Stimulated activated CD4-positive, alpha-beta T cell treated with anti-CD3 and anti-CD28 coated beads, Interleukin-1b, Interleukin-23, amount 100 ng/mL, for 4 hours (primary cell): ENCODE data around the gene KRTAP5-6.

Experiments used
- DNase-seq, 2 donors: peaks; one replicate each; pipeline ENCODE4 v3.0.0-alpha.2; 2020; ENCODE audit warnings: low read depth in 2 of 2

Gene KRTAP5-6

DNA sequence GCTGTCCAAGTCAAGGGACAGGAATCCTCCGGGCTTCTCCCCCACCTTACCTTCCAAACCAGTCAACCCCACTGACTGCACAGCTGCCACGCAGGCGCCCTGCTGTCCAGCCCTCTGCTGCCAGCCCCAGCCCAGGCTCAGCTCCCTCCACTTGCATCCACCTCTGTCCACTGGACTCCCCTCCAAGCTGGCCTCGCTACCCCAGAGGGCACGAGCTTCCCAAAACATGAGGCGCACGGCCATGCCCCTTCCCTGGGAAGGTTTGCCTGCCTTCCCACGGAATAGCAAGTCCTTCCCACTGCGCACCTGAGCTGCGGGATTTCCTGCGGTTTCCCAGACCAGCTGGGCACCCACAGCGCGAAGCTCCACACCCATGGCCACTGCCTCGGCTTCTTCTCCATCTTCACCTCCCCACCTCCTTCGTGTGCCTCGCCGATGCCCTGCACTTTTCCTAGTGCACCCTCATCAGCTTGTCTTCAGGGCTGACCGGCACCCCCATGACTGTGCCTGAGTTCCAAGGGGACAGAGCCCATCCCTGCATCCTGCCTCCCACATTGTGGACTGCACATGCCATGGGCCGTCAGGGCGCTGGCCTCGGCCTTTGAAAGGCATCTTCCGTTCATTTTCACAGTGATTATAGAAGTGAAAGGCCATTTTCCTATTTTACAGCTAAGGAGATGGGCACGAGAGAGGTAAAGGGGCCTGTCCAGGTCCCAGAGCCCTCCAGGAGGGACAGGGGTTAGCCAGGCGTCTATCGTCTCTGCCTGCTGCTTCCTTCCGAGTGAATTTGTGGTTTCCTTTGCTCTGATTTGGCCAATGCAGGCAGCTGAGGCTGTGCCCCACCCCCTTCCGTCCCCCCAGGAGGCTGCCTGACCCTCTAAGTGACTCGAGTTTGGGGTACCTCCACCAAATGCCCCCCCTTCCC, 37.0 kb downstream of the KRTAP5-6 start:
- DNase-seq = no peak

DNA sequence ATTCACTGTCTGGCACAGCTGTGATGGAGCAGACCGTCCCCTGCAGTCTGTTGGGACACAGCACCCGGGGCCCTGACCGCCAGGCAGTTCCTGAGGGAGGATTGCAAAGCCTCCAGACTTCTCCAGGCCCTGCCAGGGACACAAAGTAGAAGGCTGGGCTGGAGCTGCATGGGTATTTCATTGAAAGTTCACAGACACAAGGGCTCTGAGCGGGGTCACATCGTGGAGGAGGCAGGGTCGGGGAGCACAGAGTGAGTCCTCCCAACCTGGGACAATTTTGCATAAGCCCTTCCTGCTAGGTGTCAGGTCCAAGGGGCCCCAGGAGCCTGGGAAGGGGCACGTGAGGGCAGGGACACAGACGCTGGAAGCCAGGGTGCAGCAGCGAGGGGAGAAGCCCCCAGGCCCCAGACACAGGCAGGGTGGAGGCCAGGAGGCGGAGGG, 37.7 kb downstream of the KRTAP5-6 start:
- DNase-seq = no peak

DNA sequence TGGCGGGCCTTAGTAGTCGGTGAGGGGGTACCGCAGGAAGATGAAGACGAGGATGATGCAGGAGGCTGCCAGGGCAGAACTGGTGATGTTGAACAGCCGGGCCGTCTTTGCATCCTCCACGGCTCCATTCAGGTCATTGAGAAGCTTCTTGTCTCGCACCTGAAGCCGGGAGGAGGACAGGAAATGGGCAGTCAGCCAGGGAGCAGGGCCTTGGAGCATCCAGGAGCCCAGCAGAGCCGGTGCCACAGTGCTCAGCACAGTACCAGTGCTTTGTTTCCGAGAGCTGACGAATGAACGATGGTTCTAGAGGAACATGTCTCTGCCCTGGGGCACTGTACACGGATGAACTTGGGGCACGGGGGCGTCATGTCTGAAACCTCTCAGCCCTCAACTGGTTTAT, 38.3 kb downstream of the KRTAP5-6 start:
- no peak for DNase-seq

DNA sequence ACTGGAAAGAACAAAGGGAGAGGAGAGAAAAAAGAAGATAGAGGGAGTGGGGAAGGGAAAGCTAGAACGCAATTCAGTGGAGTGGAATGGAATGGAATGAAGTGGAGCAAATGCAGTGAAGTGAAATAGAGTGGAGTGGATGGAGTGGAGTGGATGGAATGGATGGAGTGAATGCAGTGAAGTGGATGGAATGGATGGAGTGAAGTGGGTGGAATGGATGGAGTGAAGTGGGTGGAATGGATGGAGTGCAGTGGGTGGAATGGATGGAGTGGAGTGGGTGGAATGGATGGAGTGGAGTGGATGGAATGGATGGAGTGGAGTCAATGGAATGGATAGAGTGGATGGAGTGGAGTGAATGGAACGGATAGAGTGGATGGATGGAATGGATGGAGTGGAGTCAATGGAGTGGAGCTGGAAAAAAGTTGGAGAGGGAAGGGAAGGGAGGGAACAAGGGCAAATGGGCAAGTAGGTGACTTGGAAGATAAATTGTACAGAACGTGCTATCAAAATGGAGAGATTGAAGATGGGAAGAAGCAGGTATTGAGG, 39.5 kb downstream of the KRTAP5-6 start:
- no peak for DNase-seq

DNA sequence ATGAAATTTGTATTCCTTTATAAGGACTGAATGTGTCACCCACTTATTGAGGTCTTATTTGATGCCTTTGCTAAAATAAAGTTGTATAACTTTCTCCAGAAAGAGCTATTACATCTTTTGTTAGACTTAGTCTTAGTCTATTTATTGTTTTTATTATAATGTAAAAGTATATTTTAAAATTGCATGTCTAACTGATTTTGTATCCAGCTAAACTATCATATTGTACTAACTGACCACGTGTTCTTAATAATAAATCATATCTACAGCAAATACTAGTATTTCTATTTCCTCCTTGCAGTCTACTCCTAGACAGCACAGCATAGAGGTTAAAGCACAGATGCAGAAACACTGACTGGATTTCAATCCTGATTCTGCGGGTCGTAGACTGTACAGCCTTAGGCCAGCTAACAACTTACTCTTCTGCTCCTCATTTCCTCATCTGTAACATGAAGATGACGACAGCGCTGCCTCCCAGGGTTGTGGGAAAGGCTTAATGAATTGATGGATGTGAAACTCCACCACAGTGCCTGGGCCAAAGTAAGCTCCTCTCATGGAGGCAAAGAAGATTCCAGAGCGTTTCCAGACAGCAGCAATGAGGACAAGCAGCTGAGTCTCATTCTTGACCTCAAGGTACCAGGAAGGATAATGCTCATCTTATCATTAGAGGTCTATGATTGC, 40.2 kb downstream of the KRTAP5-6 start:
- DNase-seq = no peak

DNA sequence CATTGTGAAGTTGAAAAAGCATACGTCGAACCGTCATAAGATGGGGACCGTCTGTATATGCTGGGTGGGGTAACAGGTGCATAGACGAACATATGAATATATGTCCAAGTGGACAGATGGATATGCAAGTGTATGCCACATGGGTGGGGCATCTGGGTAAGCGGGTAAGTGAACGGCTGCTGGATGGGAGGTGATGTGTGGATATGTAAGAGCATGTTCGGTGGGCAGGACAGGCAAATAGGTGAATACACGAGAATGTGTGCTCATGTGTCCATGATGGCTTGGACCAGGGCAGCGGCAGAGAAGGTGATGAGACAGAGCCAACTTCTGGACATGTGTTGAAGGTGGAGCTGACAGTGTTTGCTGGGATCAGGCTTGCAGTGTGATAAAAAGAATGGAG, 41.4 kb downstream of the KRTAP5-6 start:
- DNase-seq = no peak

DNA sequence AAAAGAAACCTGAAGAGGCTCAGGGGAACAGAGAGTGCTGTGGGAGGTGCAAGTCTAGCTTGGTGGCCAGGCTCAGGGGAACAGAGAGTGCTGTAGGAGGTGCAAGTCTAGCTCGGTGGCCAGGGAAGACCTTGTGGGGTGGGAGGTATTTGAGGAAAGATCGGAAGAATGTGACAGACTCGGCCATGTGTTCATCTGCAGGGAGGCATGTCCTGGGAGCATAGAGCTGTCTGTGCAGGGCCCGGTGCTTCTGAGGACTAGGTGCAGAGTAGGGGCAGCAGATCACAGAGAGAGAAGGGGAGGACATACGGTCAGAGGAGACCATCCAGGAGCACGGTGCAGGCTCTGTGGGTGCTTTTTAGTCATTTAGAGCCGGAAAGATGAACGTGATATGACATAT, 42.6 kb downstream of the KRTAP5-6 start:
- DNase-seq = no peak

DNA sequence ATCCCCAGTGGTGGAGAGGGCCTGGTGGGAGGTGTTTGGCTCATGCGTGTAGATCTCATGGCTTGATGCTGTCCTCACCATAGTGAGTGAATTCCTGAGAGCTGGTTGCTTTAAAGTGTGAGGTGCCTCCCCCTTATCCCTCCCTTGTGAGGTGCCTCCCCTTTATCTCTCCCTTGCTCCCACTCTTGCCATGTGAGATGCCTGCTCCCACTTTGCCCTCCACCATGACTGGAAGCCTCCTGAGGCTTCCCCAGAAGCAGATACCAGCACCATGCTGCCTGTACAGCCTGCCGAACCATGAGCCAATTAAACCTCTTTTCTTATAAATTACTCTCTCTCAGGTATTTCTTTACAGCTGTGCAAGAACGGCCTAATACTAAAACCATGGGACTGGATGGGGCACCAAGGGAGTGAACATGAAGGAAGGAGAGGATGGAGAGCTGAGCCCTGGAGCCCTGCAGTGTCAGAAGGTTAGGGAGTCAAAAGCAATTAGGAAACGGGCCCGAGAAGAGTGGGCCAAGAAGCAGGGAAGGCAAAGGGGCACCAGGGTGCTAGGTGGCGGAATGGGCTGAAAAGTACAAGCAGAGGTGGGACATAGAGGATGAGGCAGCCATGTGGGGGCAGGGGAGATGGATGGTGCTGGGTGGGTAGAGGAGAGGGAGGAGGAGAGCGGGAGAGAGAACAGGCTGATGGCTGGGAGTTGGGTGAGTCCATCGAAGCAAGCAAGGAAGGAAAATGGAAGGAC, 44.0 kb downstream of the KRTAP5-6 start:
- no peak for DNase-seq

DNA sequence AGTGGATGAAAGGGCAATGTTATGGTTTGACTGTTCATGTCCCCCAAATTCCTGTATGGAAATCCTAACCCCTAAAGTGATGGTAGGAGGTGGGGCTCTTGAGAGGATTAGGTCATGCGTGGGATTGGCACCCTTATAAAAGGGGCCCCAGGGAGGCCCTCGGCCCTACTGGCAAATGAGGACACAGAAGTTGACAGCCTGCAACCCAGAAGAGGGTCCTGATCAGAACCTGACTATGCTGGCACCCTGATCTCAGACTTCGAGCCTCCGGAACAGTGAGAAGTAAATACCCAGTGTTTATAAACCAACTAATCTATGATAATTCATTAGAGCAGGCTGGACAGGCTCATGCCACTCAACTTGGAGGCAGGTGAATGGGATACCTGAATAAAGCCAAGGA, 44.7 kb downstream of the KRTAP5-6 start:
- no peak for DNase-seq

DNA sequence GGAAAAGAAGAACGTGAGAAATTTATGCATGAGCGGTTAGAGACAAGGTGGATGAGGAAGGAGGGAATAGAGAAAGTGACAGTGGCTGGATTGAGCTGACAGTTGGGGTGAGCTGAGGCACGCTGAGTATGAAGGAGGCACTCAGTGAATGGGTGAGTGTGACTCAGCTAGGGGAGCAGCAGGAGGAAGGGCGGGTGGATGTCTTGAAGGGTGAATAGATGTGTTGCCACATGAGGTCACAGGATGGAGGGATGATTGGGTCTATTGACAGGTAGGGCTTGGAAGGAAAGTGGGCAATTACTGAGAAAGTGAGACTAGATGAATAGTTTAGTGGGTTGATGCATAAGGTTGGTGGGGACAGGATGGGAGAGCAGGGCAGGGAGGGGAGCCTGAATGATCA, 45.4 kb downstream of the KRTAP5-6 start:
- DNase-seq = no peak

DNA sequence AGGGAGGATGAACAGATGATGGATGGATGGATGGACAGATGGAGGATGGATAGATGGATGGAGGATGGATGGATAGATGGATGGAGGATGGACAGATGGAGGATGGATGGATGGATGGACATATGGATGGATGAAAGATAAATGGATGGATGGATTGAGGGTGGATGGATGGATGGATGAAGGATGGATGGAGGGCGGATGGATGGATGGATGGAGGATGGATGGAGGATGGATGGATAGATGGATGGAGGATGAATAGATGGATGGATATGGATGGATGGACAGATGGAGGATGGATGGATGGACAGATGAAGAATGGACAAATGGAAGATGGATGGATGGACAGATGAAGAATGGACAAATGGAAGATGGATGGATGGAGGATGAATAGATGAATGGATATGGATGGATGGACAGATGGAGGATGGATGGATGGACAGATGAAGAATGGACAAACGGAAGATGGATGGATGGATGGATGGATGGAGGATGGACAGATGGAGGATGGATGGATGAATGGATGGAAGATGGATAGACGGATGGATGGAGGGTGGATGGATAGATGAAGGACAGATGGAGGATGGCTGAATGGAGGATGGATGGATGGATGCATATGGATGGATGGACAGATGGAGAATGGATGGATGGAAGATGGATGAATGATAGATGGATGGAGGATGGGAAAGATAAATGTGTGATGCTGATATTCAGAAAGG, 46.0 kb downstream of the KRTAP5-6 start:
- DNase-seq = no peak

DNA sequence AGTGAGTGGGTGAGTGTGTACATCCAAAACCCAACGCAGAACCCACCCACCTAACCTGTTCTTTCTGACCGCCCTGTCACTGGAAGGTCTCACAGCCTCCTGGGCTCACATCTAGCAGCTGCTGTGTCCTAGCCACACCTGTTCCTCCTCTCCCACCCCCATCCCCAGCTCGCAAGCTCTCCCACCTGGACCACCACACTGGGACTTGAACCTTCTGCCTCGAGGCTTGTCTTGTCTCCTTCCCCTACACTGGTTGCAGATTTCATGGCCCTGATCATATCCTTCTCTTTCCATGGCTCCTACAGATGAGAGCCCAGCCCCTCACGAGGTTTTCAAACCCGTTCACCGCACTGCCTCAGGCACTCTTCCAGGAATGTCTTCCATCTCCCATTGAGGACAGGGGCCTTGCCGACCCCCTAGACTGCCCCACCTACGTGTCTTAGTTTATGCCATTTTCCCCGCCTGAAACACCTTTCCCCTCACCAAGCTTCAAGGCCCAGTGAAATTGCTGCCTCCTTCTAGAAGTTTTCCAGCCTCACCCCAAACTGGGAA, 46.7 kb downstream of the KRTAP5-6 start:
- DNase-seq = no peak

DNA sequence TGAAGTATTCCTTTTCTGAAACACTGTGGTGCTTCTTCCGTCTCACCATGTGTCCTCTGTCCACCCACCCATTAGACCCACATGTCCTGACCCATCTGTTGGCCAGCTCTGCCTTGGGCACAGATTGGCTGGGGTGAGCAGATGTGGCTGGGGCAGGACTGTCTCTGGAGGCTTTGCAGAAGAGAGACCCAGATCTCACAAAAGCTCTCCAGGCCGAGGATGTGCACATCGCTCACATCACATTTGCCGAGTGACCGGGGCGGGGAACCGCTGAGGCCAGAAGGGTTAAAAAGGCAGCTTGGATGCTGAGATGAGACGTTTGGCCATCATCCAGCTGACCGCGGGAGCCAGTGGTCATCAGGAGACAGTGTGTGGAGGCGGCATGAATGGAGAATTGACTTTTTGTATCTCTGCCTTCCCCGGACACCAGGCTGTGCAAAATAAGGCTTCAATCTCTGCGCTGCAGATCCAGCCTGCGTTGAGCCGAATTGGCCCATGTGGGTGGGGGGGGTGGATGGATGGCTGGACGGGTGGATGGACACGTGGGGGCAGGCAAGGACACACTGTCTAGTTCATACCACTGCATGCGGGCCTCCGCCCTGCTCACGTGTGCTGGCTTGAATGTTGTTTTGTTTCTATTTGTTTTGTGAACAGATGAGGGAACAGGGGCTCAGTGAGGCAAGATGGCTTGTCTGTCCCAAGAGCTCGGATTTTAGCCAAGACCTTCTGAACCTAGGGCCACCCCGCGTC, 47.3 kb downstream of the KRTAP5-6 start:
- no peak for DNase-seq

DNA sequence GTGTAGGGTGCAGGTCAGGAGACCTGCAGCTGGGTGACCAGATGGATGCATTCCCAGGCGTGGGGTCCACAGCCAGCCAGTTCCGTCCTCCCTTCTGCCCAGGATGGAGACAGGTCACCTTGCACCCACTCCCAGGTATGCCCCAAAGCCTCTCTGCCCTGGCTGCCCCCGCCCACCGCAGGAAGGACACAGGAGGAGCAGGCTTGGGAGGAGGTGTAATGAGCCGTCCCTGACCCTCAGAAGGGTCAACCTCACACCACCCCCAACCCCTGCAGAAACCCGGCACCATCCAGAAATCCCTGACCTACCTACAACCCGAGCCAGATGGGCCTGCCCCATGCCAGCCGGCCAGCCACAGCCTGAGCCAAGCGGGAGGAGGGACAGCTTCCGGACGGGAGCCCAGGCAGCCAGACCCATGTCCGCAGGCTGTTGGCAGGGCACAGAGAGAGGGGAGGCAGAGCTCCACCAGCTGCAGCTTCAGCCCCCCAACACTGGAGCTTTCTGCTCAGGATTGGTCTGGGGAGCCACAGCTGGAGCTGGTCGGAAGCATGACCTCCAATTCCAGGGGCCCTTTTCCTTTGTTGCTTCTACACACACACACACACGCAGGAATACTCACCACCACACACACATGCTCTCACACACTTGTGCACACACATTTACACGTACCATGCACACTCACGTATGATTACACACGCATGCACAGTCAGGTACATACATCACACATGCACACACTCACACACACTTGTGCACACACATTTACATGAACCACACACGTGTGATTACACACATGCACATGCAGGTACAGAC, 48.1 kb downstream of the KRTAP5-6 start:
- no peak for DNase-seq

DNA sequence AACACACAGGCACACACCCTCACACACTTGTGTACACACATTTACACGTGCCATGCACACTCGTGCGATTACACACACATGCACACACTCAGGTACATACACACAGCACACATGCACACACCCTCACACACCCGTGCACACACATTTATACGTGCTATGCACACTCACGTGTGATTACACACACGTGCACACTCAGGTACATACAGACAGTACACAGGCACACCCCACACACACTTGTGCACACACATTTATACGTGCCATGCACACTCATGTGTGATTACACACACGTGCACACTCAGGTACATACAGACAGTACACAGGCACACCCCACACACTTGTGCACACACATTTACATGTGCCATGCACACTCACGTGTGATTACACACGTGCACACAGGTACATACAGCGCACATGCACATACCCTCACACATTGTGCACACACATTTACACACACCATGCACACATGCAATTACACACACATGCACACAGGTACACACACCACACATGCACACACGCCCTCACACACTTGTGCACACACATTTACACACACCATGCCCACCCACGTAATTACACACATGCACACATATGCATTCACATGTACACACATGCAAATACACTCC, 48.8 kb downstream of the KRTAP5-6 start:
- DNase-seq = no peak

DNA sequence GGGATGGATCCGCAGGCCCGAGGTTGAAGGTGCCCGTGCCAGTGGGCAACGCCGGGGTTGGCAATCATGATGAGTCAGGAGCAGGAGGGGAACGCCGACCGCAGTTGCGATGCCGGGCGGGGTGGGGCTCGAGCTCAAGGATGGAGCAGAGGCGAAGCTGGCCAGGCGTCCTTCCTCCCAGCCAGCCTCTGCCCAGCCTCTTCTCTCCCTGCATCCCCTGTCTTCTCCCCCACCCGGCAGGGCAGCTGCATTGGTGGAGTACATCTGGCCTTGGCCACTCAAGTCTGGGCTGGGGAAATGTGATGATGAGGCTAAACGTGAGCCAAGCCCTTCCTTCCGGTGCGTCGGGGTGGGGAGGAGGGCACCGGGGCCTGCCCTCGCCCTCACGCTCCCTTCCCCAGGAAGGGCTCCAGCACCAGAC, 49.5 kb downstream of the KRTAP5-6 start:
- DNase-seq = no peak

DNA sequence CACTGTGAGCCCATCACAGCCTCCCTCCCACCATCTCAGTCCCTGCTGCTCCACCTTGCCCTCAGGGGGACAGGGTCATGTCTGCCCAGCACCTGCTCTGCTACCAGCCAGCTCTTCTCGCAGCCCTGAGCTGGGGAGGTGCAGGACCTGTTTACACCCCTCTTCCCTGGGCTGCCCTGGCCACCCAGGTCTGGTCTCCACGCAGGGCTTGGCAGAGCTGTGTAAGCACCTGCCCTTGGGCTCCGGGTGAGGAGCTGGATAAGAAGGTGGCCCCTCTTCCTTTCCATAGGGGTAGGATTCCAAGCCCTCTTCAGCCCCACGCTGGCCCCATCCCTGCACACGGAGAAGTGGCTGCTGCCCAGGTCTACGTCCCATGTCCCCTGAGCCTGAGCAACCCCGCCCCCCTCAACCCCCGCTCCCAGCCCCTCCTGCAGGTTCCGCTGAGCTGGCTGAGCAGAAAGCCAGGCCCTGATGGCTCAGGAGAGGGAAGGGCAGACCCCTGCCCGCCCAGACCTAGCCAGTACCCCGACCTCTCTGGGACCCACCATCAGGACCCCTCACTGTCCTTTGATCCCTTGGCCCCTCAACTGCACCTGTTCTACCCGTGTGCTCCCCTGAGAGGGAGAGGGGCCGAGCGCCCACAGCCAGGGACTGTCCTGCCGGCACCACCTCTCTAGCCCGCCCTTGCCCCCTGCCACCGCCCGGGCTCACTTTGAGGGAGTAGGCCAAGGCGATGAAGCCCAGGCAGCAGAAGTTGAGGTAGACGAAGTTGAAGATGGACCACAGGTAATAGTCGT, 50.2 kb downstream of the KRTAP5-6 start:
- no peak for DNase-seq
